Mucosa of rectum (tissue), 2 donors: Measurements from ENCODE around the gene CUX1.

ENCODE experiments used
- H3K27ac ChIP-seq, 2 donors: one replicate each; pipeline ENCODE4 v1.7.0; 2013; ENCODE audit warnings: inconsistent platforms in 2 of 2, low read depth in 2 of 2, low read length in 2 of 2
- H3K27me3 ChIP-seq, 2 donors: one replicate each; pipeline ENCODE4 v1.7.0; 2013; ENCODE audit warnings: low read length in 2 of 2; ENCODE audit not compliant: control insufficient read depth in 2 of 2, insufficient read depth in 2 of 2
- H3K36me3 ChIP-seq, 2 donors: one replicate each; pipeline ENCODE4 v1.7.0; 2013; ENCODE audit warnings: low read length in 2 of 2; ENCODE audit not compliant: control insufficient read depth in 2 of 2, insufficient read depth in 2 of 2
- H3K4me1 ChIP-seq, 2 donors: one replicate each; pipeline ENCODE4 v1.7.0; 2013; ENCODE audit warnings: low read length in 2 of 2, mild to moderate bottlenecking in 1 of 2; ENCODE audit not compliant: control insufficient read depth in 2 of 2, insufficient read depth in 2 of 2
- H3K4me3 ChIP-seq, 2 donors: one replicate each; pipeline ENCODE4 v1.7.0; 2013; ENCODE audit warnings: low read length in 2 of 2
- H3K9ac ChIP-seq, 2 donors: one replicate each; pipeline ENCODE4 v1.7.0; 2013; ENCODE audit warnings: low read length in 2 of 2, low read depth in 1 of 2, mild to moderate bottlenecking in 1 of 2
- H3K9me3 ChIP-seq, 2 donors: one replicate each; pipeline ENCODE4 v1.7.0; 2013; ENCODE audit warnings: low read length in 2 of 2; ENCODE audit not compliant: control insufficient read depth in 2 of 2
- donor health status: healthy.
- donor health status: Normal muscosa, but diverticular disease.

CUX1 gene

DNA sequence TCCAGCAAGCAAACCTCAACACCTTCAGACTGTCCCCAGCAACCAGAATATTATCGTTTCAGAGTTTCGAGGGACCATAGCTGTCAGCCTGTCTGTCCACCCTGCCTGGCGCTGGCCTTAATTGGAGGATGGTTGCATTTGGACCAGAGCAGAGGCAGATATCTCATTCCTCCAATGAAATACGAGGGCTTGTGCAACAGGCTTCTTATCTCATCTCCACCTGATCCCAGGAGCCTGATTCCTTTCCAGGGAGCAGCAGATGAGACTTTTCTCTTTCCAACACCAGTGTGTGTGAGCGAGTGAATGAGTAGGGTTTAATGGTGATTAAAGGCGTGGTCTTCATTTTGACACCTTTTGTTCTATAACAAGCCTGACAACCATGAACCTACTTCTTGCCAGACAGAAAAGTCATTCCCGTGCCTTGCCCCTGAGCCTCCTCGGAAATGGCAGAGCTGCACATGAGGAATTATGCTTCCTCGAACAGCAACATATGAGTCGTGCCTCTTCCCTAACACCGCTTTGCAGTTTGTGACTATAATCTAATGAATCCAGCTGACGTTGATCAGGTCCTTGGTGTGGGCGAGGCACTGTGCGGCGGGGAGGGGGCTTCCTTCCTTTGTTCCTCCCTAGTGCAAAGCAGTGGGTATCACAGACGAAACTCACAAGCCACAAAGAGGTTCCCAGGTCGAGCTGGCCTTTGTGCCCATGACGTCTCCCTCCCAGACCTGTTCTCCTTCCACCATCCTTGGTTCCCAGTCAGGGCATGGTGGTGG is 147.4 kb downstream of the CUX1 start:
- Histone ChIP-seq H3K9ac (no peak overlapping the region), H3K27ac (no peak overlapping the region), H3K4me3 (no peak overlapping the region), H3K4me1 (no peaks in the 10 kb centered on the region), H3K9me3 (no peaks in the 10 kb centered on the region), H3K27me3 (no peaks in the 10 kb centered on the region), H3K36me3 (no peaks in the 10 kb centered on the region)

- H3K9me3 ChIP-seq, result no peaks in the 10 kb centered on the region
- H3K9ac ChIP-seq, result no peak overlapping the region
- no peak overlapping the region for H3K27ac ChIP-seq
- no peaks in the 10 kb centered on the region for H3K27me3 ChIP-seq
- no peaks in the 10 kb centered on the region for H3K36me3 ChIP-seq
- no peaks in the 10 kb centered on the region for H3K4me1 ChIP-seq
- no peak overlapping the region for H3K4me3 ChIP-seq
Measured at GRCh38 chr7:101968720-101969466, 151.5 kb downstream of the CUX1 start.

DNA sequence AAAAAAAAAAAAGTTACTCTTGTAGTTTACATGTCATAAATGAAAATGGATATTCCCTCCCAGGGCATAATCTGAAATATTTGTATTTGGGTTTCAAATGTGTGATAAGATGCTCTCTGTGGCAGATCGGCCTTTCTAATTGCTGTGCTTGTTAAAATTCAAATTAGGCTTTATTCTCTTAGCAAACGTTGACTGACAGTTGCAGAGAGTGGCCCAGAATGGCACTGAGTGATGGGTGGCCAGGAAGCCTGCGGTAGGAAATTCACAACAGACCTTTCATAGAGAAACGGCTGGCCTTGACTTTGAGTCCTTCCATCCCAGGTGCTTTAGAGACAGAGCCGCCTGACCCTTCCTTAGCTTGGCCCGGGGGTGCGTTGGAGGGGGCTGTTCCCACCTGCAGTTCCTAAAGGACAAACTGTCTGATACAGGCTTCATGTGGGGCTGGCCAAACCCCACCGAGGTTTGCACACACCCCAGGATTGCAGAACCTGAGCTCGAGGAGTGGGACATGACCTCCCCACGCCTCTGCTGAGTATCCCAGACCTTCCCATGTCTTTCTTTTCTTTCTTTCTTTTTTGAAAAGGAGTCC is 152.7 kb downstream of the CUX1 start:
- Histone ChIP-seq H3K4me1 (no peaks in the 10 kb centered on the region), H3K4me3 (no peak overlapping the region), H3K27ac (no peak overlapping the region), H3K27me3 (no peaks in the 10 kb centered on the region), H3K36me3 (no peaks in the 10 kb centered on the region), H3K9ac (no peak overlapping the region), H3K9me3 (no peaks in the 10 kb centered on the region)

DNA sequence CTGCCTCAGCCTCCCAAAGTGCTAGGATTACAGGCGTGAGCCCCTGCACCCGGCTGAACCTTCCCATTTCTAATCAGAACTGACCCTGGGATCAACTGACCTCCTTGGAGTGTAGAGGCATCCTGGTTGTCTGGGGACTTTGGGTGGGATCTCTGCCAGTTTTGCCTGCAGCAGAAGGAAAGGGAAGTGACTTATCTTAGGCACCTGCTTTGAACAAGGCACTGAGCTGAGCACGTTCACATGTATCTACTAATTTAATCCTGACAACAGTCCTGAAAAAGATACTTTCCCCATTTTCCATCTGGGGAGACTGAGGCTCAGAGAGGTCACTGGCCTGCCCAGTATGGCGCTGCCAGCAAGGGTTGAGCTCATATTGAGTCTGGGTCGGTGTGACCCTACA is 153.4 kb downstream of the CUX1 start:
- Histone ChIP-seq H3K36me3 (no peaks in the 10 kb centered on the region), H3K4me3 (no peak overlapping the region), H3K27ac (no peak overlapping the region), H3K9ac (no peak overlapping the region), H3K27me3 (no peaks in the 10 kb centered on the region), H3K4me1 (no peaks in the 10 kb centered on the region), H3K9me3 (no peaks in the 10 kb centered on the region)

DNA sequence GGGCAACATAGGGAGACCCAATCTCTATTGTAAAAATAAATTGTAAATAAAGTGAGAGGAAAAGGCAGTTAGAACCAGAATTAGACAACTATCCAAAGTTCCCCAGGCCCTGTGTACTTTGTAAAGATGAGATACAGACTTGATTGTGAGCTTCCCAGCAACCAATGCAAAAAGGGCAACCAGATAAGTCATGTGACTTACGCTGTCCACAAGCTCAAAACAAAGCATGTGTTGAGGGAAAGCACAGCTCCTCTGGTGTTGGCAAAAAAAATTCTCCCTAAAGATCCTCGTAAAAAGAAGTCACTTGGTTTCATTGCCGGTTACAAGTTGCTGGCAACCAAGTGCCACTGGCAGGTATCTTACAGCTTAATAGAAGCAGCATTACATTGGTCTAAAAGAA is 154.0 kb downstream of the CUX1 start:
- Histone ChIP-seq H3K27me3 (no peaks in the 10 kb centered on the region), H3K4me1 (no peaks in the 10 kb centered on the region), H3K27ac (no peak overlapping the region), H3K9ac (no peak overlapping the region), H3K9me3 (no peaks in the 10 kb centered on the region), H3K36me3 (no peaks in the 10 kb centered on the region), H3K4me3 (no peak overlapping the region)

DNA sequence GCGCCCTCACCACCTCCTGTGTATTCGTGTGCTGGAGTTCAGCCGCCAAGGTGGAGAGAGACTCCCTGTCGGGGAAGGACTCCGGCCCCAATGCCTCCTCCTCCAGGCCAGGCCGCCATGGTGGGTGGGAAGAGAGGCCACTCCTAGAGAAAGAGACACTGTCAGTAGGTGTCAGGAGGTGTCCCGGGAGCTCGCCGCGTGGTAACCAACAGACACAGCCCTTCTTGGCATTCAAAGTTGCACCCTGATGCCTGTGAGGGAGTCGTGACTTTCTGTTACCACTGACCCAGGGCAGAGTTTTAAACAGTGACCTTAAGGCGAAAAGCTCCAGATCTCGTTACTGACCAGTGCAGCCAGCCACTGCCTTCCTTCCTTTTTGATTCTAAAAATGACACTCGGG is 155.2 kb downstream of the CUX1 start:
- Histone ChIP-seq H3K27ac (no peak overlapping the region), H3K36me3 (no peaks in the 10 kb centered on the region), H3K4me3 (no peak overlapping the region)

GRCh38 chr7:101973130-101973529 is 155.7 kb downstream of the CUX1 start:
- H3K4me1 ChIP-seq, result no peaks in the 10 kb centered on the region
- H3K27me3 ChIP-seq, result no peaks in the 10 kb centered on the region
- no peak overlapping the region for H3K4me3 ChIP-seq
- H3K9ac ChIP-seq, result no peak overlapping the region
- no peaks in the 10 kb centered on the region for H3K36me3 ChIP-seq
- H3K27ac ChIP-seq, result no peak overlapping the region
- no peaks in the 10 kb centered on the region for H3K9me3 ChIP-seq

More for the DNA sequence above, 155.2 kb downstream of the CUX1 start:
- Histone ChIP-seq H3K27me3 (no peaks in the 10 kb centered on the region), H3K9me3 (no peaks in the 10 kb centered on the region), H3K4me1 (no peaks in the 10 kb centered on the region), H3K9ac (no peak overlapping the region)

DNA sequence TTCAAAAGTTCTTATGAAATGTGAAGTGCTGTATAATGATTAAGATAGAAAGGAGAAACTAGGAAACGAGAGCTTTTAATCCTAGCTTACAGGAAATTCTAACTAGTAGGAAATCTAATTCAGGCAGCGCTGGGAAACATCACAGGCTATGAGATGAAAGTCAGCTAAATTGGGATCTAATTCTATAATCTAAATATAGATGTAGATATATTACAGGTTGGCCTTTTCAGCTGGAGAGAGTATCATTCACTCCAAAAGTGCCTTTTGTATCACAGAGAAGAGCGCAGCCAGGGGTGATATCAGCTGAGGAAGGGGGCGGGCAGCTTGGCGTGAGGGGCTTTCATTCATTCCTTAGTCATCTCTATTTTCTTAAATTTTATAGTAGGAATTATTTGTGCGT is 157.0 kb downstream of the CUX1 start:
- no peaks in the 10 kb centered on the region for H3K4me1 ChIP-seq
- H3K27ac ChIP-seq, result no peak overlapping the region
- H3K36me3 ChIP-seq, result peaks cover 0 to 3% of the 10 kb centered on the region in 2 donors
- no peak overlapping the region for H3K9ac ChIP-seq
- H3K9me3 ChIP-seq, result no peaks in the 10 kb centered on the region
- no peak overlapping the region for H3K4me3 ChIP-seq
- no peaks in the 10 kb centered on the region for H3K27me3 ChIP-seq

DNA sequence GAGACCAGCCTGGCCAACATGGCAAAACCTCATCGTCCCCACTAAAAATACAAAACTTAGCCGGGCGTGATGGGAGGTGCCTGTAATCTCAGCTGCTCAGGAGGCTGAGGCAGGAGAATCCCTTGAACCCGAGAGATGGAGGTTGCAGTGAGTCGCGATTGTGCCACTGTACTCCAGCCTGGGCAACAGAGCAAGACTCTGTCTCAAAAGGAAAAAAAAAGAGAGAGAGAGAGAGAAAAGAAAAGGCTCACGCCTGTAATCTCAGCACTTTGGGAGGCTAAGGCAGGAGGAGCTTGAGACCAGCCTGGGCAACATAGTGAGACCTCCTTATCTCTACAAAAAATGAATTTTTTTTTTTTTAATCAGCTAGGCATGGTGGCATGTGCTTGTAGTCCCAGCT is 157.6 kb downstream of the CUX1 start:
- H3K27me3 ChIP-seq, result no peaks in the 10 kb centered on the region
- no peak overlapping the region for H3K4me3 ChIP-seq
- H3K9me3 ChIP-seq, result no peaks in the 10 kb centered on the region
- H3K4me1 ChIP-seq, result no peaks in the 10 kb centered on the region
- H3K27ac ChIP-seq, result no peak overlapping the region
- no peak overlapping the region for H3K9ac ChIP-seq
- peaks cover 0 to 3% of the 10 kb centered on the region in 2 donors for H3K36me3 ChIP-seq

GRCh38 chr7:101976411-101976810 is 159.0 kb downstream of the CUX1 start:
- no peaks in the 10 kb centered on the region for H3K27me3 ChIP-seq
- H3K36me3 ChIP-seq, result peaks cover 0 to 3% of the 10 kb centered on the region in 2 donors
- peaks cover 0 to under 1% of the 10 kb centered on the region in 2 donors for H3K4me1 ChIP-seq
- no peaks in the 10 kb centered on the region for H3K9me3 ChIP-seq
- H3K4me3 ChIP-seq, result no peak overlapping the region
- H3K9ac ChIP-seq, result no peak overlapping the region
- no peak overlapping the region for H3K27ac ChIP-seq
